Parathyroid adenoma (tissue), 2 donors: ENCODE measurements around the gene PXK.

Source experiments
- H2AFZ ChIP-seq: fragments of 300-600 bp; sonication (generic); one replicate; pipeline ENCODE4 v1.7.0; 2017; ENCODE audit warnings: antibody characterized with exemption, mild to moderate bottlenecking
- H3K27ac ChIP-seq: fragments of 300-600 bp; sonication (generic); one replicate; pipeline ENCODE4 v1.7.0; 2017
- H3K27me3 ChIP-seq: fragments of 300-600 bp; sonication (generic); one replicate; pipeline ENCODE4 v1.7.0; 2017; ENCODE audit warnings: low read length; ENCODE audit not compliant: control insufficient read depth, insufficient read depth
- H3K36me3 ChIP-seq: fragments of 300-600 bp; sonication (generic); one replicate; pipeline ENCODE4 v1.7.0; 2017; ENCODE audit warnings: low read length; ENCODE audit not compliant: control insufficient read depth, insufficient read depth
- H3K4me1 ChIP-seq: fragments of 300-600 bp; sonication (generic); one replicate; pipeline ENCODE4 v1.7.0; 2017; ENCODE audit warnings: control low read depth
- H3K4me2 ChIP-seq: fragments of 300-600 bp; sonication (generic); one replicate; pipeline ENCODE4 v1.7.0; 2017; ENCODE audit warnings: low read length
- H3K4me3 ChIP-seq: fragments of 300-600 bp; sonication (generic); one replicate; pipeline ENCODE4 v1.7.0; 2017; ENCODE audit warnings: low read depth, low read length
- H3K79me2 ChIP-seq: fragments of 300-600 bp; sonication (generic); one replicate; pipeline ENCODE4 v1.7.0; 2017; ENCODE audit warnings: control low read depth
- H3K9ac ChIP-seq: fragments of 300-600 bp; sonication (generic); one replicate; pipeline ENCODE4 v1.7.0; 2017; ENCODE audit warnings: mild to moderate bottlenecking
- H3K9me3 ChIP-seq: fragments of 300-600 bp; sonication (generic); one replicate; pipeline ENCODE4 v1.7.0; 2017; ENCODE audit warnings: low read length; ENCODE audit not compliant: control insufficient read depth
- TF ChIP-seq, protein P1 (sequence below): fragments of 300-600 bp; sonication (generic); IDR thresholded peaks from one replicate; pipeline ENCODE4 v1.7.0; 2017; ENCODE audit warnings: antibody characterized with exemption, mild to moderate bottlenecking
- donor health status: primary hyperparathyroidism.

PXK gene

GRCh38 chr3:58469096-58469495, 136.4 kb downstream of the PXK start:
- Histone ChIP-seq H3K4me1 (peaks cover 4% of the 10 kb centered on the region), H3K4me2 (no peak overlapping the region), H3K27ac (no peak overlapping the region), H3K36me3 (no peaks in the 10 kb centered on the region), H3K4me3 (no peak overlapping the region), H3K27me3 (no peaks in the 10 kb centered on the region), H3K79me2 (no peaks in the 10 kb centered on the region), H3K9ac (no peak overlapping the region), H3K9me3 (no peaks in the 10 kb centered on the region), H2AFZ (no peak overlapping the region)
- TF ChIP-seq, protein P1, sequence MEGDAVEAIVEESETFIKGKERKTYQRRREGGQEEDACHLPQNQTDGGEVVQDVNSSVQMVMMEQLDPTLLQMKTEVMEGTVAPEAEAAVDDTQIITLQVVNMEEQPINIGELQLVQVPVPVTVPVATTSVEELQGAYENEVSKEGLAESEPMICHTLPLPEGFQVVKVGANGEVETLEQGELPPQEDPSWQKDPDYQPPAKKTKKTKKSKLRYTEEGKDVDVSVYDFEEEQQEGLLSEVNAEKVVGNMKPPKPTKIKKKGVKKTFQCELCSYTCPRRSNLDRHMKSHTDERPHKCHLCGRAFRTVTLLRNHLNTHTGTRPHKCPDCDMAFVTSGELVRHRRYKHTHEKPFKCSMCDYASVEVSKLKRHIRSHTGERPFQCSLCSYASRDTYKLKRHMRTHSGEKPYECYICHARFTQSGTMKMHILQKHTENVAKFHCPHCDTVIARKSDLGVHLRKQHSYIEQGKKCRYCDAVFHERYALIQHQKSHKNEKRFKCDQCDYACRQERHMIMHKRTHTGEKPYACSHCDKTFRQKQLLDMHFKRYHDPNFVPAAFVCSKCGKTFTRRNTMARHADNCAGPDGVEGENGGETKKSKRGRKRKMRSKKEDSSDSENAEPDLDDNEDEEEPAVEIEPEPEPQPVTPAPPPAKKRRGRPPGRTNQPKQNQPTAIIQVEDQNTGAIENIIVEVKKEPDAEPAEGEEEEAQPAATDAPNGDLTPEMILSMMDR = no peak

DNA sequence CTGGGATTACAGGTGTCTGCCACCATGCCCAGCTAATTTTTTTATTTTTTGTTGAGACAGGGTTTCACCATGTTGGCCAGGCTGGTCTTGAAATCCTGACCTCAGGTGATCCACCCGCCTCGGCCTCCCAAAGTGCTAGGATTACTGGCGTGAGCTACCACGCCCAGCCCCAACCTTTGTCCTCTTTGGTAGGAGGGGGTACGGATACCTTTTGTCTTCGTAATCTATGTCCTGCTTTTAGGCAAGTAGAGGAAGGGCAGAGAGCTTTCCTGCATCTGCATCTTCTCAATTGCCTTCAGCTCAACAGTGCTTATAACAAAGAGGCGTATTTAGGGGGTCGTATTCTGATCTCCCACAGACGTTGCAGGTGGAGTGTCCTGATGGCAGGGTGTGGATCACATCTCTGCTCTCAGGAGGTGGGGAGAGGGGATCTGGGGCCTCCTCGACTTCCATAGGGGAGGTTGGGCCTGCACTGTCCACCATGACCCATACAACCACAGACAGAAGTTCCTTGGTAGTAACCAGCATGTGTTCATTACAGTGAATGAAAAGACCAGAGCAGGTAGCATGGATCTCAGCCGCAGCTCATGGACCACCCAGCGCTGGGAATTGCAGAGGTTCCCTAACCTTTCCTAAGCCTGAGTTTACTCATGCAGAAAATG, 137.8 kb downstream of the PXK start:
- TF ChIP-seq, protein P1 = no peak
- Histone ChIP-seq H2AFZ (peak overlapping the region; percentile 52), H3K4me2 (no peak overlapping the region), H3K36me3 (no peaks in the 10 kb centered on the region), H3K9ac (no peak overlapping the region), H3K9me3 (no peaks in the 10 kb centered on the region), H3K4me3 (no peak overlapping the region), H3K27ac (no peak overlapping the region), H3K4me1 (peaks cover 4% of the 10 kb centered on the region), H3K27me3 (no peaks in the 10 kb centered on the region), H3K79me2 (no peaks in the 10 kb centered on the region)

- Histone ChIP-seq H3K4me1 (peaks cover 4% of the 10 kb centered on the region), H3K4me3 (no peak overlapping the region), H3K79me2 (no peaks in the 10 kb centered on the region), H3K9me3 (no peaks in the 10 kb centered on the region), H3K9ac (no peak overlapping the region), H3K4me2 (no peak overlapping the region), H3K27ac (no peak overlapping the region), H2AFZ (peak overlapping the region; percentile 52), H3K27me3 (no peaks in the 10 kb centered on the region), H3K36me3 (no peaks in the 10 kb centered on the region)
- TF ChIP-seq, protein P1 = no peak
Observed at GRCh38 chr3:58471025-58471887, 138.6 kb downstream of the PXK start.

- TF ChIP-seq, protein P1 = no peak
- Histone ChIP-seq H3K4me2 (no peak overlapping the region), H3K36me3 (no peaks in the 10 kb centered on the region), H3K27ac (no peak overlapping the region), H3K9me3 (no peaks in the 10 kb centered on the region), H3K4me3 (no peak overlapping the region), H2AFZ (no peak overlapping the region), H3K79me2 (no peaks in the 10 kb centered on the region), H3K27me3 (no peaks in the 10 kb centered on the region), H3K9ac (no peak overlapping the region), H3K4me1 (peaks cover 4% of the 10 kb centered on the region)
Observed at GRCh38 chr3:58473275-58473674, 140.6 kb downstream of the PXK start.
